NCI-H524 (cell line): Measurements from ENCODE around the gene CAVIN1.
"Not testable (repeated sequence)": the region's sequence is repeated elsewhere in the genome, so short reads cannot be mapped to it uniquely, and the experiment has no call there.

Experiments used
- DNase-seq, 2 experiments: peaks; one replicate each; lab custom pipeline; 2025; lab: John Stamatoyannopoulos, UW

The CAVIN1 gene

GRCh38 chr17:42405963-42406495 is 17.0 kb downstream of the CAVIN1 start:
- peak; percentile 63 to 83 for DNase-seq

- no peak for DNase-seq
These were observed 18.0 kb downstream of the CAVIN1 start for GRCh38 chr17:42405076-42405475.

- DNase-seq = no peak
These were observed 18.6 kb downstream of the CAVIN1 start for GRCh38 chr17:42404326-42405055.

GRCh38 chr17:42403150-42403549 is 19.9 kb downstream of the CAVIN1 start:
- DNase-seq = peak; percentile 21 to 66

- no peak for DNase-seq
These were observed 20.9 kb downstream of the CAVIN1 start for GRCh38 chr17:42402117-42402516.

GRCh38 chr17:42400844-42401375 is 22.1 kb downstream of the CAVIN1 start:
- DNase-seq = not testable (repeated sequence)

GRCh38 chr17:42399948-42400843 is 22.9 kb downstream of the CAVIN1 start:
- peak; percentile 27 to 58 for DNase-seq

GRCh38 chr17:42399121-42399520 is 23.9 kb downstream of the CAVIN1 start:
- peak; percentile 94 to 97 for DNase-seq

- not testable (repeated sequence) for DNase-seq
These were observed 27.5 kb downstream of the CAVIN1 start for GRCh38 chr17:42395601-42396000.

- no peak for DNase-seq
These were observed 28.2 kb downstream of the CAVIN1 start for GRCh38 chr17:42394838-42395237.

GRCh38 chr17:42392692-42393415 is 30.2 kb downstream of the CAVIN1 start:
- no peak for DNase-seq

GRCh38 chr17:42391439-42391838 is 31.6 kb downstream of the CAVIN1 start:
- not testable (repeated sequence) for DNase-seq

GRCh38 chr17:42389899-42390298 is 33.2 kb downstream of the CAVIN1 start:
- no peak for DNase-seq

- no peak for DNase-seq
These were observed 34.0 kb downstream of the CAVIN1 start for GRCh38 chr17:42389135-42389417.

GRCh38 chr17:42388381-42389134 is 34.5 kb downstream of the CAVIN1 start, which contains the start of gene STAT3:
STAT3 (minus strand) TSS chr17:42388442; CDS start chr17:42348516, 39,926 bp downstream.
- peak; percentile 99 to 100 for DNase-seq

GRCh38 chr17:42387661-42388380 is 35.2 kb downstream of the CAVIN1 start:
- peak; percentile 64 to 73 for DNase-seq

GRCh38 chr17:42386777-42387657 is 36.0 kb downstream of the CAVIN1 start:
- no peak for DNase-seq

GRCh38 chr17:42381898-42382297 is 41.2 kb downstream of the CAVIN1 start:
- no peak for DNase-seq

- DNase-seq = no peak
These were observed 42.1 kb downstream of the CAVIN1 start for GRCh38 chr17:42380935-42381334.
